GM13976 (cell line): ENCODE data around the gene JMJD6.
"Not testable (repeated sequence)": the region's sequence is repeated elsewhere in the genome, so short reads cannot be mapped to it uniquely, and the experiment has no call there.

ENCODE experiments used
- DNase-seq: peaks from one replicate; pipeline ENCODE4 v3.0.0; 2012; ENCODE audit warnings: low spot score
- in situ Hi-C: fragments of 300-500 bp; cut with MboI; formaldehyde crosslinking; loops from one replicate; pipeline ENCODE4 v1.12.0; 2022; ENCODE audit warnings: low sequenced_read_pairs, mixed read lengths, inconsistent platforms; ENCODE audit not compliant: unreplicated experiment
- TF ChIP-seq, protein P1 (sequence below): IDR thresholded peaks from 2 replicates; pipeline ENCODE4 v1.5.1; 2012; ENCODE audit warnings: borderline replicate concordance, mild to moderate bottlenecking; ENCODE audit not compliant: insufficient read depth; ENCODE audit errors: extremely low read depth, missing control alignments, control extremely low read depth

Gene JMJD6

DNA sequence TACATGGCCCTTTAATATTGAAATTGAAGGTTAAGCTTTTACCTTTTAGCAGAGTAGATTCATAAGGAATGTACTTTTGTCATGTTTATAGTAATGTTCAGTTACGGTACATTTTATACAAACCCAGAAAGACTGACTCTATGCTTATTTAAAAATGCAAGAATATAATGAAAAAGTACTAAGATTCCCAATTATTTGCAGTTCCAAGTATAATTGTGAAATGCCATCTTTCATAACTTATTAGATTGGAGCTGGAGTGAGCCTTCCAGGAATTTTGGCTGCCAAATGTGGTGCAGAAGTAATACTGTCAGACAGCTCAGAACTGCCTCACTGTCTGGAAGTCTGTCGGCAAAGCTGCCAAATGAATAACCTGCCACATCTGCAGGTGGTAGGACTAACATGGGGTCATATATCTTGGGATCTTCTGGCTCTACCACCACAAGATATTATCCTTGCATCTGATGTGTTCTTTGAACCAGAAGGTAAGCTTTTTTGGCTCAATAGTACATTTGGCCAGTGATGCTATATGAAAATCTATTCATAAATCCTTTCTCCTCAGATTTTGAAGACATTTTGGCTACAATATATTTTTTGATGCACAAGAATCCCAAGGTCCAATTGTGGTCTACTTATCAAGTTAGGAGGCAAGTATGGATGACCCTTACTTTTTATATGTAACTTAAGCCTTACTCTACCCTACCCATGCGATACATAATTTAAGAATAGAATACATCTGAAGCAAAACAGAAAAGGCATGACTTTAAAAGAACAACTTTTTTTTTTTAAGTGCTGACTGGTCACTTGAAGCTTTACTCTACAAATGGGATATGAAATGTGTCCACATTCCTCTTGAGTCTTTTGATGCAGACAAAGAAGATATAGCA is 6.6 kb upstream of the JMJD6 start:
- DNase-seq = no peak
- TF ChIP-seq, protein P1, sequence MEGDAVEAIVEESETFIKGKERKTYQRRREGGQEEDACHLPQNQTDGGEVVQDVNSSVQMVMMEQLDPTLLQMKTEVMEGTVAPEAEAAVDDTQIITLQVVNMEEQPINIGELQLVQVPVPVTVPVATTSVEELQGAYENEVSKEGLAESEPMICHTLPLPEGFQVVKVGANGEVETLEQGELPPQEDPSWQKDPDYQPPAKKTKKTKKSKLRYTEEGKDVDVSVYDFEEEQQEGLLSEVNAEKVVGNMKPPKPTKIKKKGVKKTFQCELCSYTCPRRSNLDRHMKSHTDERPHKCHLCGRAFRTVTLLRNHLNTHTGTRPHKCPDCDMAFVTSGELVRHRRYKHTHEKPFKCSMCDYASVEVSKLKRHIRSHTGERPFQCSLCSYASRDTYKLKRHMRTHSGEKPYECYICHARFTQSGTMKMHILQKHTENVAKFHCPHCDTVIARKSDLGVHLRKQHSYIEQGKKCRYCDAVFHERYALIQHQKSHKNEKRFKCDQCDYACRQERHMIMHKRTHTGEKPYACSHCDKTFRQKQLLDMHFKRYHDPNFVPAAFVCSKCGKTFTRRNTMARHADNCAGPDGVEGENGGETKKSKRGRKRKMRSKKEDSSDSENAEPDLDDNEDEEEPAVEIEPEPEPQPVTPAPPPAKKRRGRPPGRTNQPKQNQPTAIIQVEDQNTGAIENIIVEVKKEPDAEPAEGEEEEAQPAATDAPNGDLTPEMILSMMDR = no peak
- in situ Hi-C loops = no loop called here

DNA sequence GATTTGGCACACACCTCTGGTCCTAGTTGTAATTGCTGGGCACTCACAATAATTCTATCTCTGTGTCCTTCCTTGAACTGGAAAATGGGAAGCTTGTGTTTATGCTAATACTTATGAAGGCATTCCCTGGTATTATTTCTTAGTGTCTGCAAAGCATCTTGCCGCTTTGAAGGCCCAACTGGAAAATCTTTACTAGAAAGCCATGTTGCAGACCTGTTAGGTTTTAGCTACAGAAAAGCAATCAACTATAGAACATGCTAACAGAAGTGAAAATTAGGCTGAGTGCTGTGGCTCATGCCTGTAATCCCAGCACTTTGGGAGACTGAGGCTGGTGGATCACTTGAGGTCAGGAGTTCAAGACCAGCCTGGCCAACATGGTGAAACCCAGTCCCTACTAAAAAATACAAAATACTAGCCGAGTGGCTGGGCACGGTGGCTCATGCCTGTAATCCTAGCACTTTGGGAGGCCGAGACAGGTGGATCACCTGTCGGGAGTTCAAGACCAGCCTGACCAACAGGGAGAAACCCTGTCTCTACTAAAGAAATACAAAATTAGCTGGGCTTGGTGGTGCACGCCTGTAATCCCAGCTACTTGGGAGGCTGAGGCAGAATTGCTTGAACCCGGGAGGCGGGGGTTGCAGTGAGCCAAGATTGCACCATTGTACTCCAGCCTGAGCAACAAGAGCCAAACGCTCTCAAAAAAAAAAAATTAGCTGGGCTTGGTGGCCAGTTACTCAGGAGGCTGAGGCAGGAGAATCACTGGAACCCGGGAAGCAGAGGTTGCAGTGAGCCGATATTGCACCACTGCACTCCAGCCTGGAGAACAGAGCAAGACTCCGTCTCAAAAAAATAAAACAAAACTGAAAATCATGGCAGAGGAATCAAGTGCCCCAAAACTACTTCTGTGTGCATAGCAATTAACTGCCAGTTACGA is 5.7 kb upstream of the JMJD6 start:
- in situ Hi-C loops, DNase-seq: not testable (repeated sequence)

DNA sequence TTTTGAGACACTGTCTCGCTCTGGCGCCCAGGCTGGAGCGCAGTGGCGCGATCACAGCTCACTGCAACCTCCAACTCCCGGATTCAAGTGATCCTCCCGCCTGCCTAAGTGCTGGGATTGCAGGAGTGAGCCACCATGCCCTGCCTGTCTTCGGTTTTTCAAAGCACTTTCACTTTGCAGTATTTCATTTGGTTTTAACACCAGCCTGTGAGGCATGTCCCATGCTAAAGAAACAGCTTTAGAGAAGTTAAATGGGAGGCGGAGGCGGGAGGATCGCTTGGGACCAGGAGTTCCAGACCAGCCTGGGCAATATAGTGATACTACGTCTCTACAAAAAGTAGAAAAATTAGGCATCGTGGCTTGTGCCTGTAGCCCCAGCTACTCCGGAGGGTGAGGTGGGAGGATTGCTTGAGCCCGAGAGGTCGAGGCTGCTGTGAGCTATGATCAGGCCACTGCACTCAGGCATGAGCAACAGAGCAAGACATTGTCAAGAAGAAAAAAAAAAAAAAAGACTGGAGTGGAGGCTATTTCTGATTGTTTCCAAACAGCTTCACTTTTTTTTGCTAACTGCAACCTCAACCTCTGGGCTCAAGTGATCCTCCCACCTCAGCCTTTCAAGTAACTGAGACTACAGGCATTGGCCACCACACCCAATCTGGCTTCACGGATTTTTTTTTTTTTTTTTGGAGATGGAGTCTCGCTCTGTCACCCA is 1.5 kb upstream of the JMJD6 start:
- TF ChIP-seq, protein P1 = no peak
- in situ Hi-C loops = no loop called here
- no peak for DNase-seq

DNA sequence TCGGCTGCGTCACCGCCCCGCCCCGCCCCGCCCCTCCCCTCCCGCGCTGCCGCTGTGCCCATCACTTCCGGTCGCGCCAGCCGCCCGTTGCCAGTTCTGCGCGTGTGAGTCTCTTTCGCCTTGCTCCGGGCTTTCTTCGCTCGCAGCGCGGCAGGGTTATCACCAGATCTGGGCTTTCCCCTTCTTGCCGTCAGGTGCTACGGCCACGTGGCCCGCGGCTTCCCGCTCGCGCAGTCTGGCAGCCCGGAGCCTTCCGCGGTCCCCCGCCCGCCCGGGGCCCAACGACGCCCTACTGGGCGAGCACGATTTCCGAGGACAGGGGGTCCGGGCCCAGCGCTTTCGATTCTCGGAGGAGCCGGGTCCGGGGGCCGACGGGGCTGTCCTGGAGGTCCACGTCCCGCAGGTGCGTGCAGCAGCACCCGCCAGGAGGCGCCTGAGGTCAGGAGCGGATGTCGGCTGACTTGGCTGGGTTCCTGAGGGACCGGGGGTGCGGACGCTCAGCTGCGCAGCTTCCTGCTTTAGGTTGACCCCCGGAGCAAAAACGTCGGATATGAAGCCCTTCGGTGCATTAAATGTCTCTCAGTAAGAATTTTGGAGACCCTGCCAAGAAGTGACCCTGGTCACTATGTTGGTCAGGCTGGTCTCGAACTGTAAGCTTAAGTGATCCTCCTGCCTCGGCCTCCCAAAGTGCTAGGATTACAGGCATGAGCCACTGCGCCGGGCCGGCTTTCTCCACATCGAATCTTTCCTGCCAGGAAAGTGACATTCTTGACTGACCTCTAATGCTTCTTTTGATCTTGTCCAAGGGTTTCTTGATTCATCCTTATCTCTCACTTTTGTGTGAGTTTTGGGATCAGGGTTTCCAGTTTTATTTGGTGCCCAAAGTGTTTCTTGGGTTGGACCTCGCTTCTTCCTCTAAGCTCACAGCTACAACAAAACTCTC is 641 bp upstream of the JMJD6 start, which contains the start of gene METTL23:
Gene METTL23 (plus strand): TSS at position 64 of the 943 bp plus-strand sequence. CDS start 2,872 bp downstream, outside the sequence.
- in situ Hi-C loops = no loop called here
- DNase-seq = peak; percentile 86
- TF ChIP-seq, protein P1 = peak; percentile 86

DNA sequence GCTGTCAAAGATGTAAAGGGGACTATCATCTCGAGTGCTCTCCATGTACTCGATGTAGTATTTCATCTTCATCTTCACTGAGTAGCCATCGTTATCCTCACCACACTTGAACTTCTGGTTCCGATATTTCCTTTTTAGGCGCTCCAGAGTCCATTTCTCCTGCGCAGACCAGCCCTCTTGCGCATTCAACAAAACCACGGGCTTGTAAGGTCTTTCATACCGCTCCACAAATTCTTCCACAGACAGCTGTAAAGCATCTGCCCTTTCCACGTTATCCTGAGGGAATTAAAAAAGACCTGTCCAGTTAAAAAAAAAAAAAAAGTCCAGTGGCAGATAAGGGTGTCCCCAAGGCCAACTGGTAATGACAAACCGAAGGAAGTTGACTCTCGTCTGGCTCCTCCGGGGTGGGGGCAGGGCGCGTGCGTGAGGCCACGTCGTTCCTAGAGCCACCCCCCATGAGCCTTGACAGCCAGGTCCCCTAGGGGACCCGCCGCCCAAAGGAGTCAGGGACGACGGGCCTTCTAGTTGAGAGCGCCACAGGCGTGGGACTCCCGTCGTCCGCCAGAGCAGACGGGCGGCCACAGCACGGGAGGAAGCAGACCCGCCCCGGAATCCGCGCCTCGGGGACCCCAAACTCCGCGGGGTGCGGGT is 701 bp downstream of the JMJD6 start:
- TF ChIP-seq, protein P1 = no peak
- DNase-seq = peak; percentile 77
- in situ Hi-C loops = no loop called here

DNA sequence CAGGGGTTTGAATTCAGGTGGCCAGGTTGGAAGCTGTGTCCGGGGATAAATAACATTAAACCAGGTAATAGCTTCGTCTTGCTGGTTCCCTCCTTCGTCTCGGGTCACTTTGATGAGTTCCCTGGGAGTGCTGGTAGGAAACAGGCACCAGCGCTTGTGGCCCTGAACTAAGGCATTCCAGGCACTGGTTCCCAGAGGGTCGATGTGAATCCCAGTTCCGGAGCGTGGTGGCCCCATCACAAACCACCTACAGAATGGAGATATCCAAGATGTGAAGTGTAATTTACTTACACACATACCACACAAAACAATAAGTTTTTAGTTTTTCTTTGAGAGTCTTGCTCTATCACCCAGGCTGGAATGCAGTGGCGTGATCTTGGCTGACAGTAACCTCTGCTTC is 2.6 kb downstream of the JMJD6 start:
- in situ Hi-C loops = no loop called here
- TF ChIP-seq, protein P1 = no peak
- DNase-seq = no peak

DNA sequence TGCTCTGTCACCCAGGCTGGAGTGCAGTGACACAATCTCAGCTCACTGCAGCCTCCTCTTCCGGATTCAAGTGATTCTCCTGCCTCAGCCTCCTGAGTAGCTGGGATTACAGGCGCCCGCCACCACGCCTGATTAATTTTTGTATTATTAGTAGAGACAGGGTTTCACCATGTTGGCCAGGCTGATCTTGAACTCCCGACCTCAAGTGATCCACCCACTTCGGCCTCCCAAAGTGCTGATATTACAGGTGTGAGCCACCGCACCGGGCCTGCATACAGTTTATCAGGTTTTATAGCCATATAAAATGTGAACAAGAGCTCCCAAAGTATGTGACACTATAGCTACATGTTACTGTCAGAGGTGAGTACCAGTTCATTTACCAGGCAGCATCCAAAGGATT is 3.4 kb downstream of the JMJD6 start:
- DNase-seq, in situ Hi-C loops: not testable (repeated sequence)
